Parathyroid adenoma (tissue), 2 donors: ENCODE data around the gene PCDHGA5.
A peak's percentile ranks its signal among the peaks of the same experiment; 100 is the strongest.
"Not testable (repeated sequence)": the region's sequence is repeated elsewhere in the genome, so short reads cannot be mapped to it uniquely, and the experiment has no call there.

Experiments
- H2AFZ ChIP-seq: fragments of 300-600 bp; sonication (generic); one replicate; pipeline ENCODE4 v1.7.0; 2017; ENCODE audit warnings: antibody characterized with exemption, mild to moderate bottlenecking
- H3K27ac ChIP-seq: fragments of 300-600 bp; sonication (generic); one replicate; pipeline ENCODE4 v1.7.0; 2017
- H3K27me3 ChIP-seq: fragments of 300-600 bp; sonication (generic); one replicate; pipeline ENCODE4 v1.7.0; 2017; ENCODE audit warnings: low read length; ENCODE audit not compliant: control insufficient read depth, insufficient read depth
- H3K36me3 ChIP-seq: fragments of 300-600 bp; sonication (generic); one replicate; pipeline ENCODE4 v1.7.0; 2017; ENCODE audit warnings: low read length; ENCODE audit not compliant: control insufficient read depth, insufficient read depth
- H3K4me1 ChIP-seq: fragments of 300-600 bp; sonication (generic); one replicate; pipeline ENCODE4 v1.7.0; 2017; ENCODE audit warnings: control low read depth
- H3K4me2 ChIP-seq: fragments of 300-600 bp; sonication (generic); one replicate; pipeline ENCODE4 v1.7.0; 2017; ENCODE audit warnings: low read length
- H3K4me3 ChIP-seq: fragments of 300-600 bp; sonication (generic); one replicate; pipeline ENCODE4 v1.7.0; 2017; ENCODE audit warnings: low read depth, low read length
- H3K79me2 ChIP-seq: fragments of 300-600 bp; sonication (generic); one replicate; pipeline ENCODE4 v1.7.0; 2017; ENCODE audit warnings: control low read depth
- H3K9ac ChIP-seq: fragments of 300-600 bp; sonication (generic); one replicate; pipeline ENCODE4 v1.7.0; 2017; ENCODE audit warnings: mild to moderate bottlenecking
- H3K9me3 ChIP-seq: fragments of 300-600 bp; sonication (generic); one replicate; pipeline ENCODE4 v1.7.0; 2017; ENCODE audit warnings: low read length; ENCODE audit not compliant: control insufficient read depth
- TF ChIP-seq, protein P1 (sequence below): fragments of 300-600 bp; sonication (generic); IDR thresholded peaks from one replicate; pipeline ENCODE4 v1.7.0; 2017; ENCODE audit warnings: antibody characterized with exemption, mild to moderate bottlenecking
- donor health status: primary hyperparathyroidism.

Gene PCDHGA5

DNA sequence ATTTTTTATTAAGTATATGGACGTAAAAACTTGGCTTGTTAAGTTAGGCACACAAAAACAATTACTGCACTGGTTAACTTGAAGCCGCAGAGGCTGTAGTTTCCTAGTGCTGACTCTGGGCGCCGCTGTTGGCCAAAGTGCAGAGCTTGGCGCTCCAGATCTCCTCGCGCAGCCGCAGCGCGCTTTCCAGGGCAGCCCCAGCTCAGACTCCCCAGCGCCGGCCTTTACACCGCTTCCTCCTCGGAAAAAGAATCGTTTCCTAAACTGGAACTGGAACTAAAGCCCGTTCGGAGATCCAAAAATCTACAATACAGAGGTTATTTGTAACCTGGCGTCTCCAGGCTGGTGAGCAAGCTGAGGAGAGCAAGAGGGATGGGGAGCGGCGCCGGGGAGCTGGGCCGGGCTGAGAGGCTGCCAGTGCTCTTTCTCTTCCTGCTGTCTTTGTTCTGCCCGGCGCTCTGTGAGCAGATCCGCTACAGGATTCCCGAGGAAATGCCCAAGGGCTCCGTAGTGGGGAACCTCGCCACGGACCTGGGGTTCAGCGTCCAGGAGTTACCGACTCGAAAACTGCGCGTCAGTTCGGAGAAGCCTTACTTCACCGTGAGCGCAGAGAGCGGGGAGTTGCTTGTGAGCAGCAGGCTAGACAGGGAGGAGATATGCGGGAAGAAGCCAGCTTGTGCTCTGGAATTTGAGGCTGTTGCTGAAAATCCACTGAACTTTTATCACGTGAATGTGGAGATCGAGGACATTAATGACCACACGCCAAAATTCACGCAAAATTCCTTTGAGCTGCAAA is 34.0 kb downstream of the PCDHGA5 start, which contains the start of gene PCDHGB5:
PCDHGB5 (plus strand) TSS at position 192 of the 796 bp plus-strand sequence; CDS start at position 373, 181 bp downstream.
- H3K9me3 ChIP-seq, H3K4me1 ChIP-seq, H3K4me2 ChIP-seq, H2AFZ ChIP-seq, H3K79me2 ChIP-seq, H3K36me3 ChIP-seq, H3K27me3 ChIP-seq, H3K9ac ChIP-seq: not testable (repeated sequence)
- TF ChIP-seq, protein P1, sequence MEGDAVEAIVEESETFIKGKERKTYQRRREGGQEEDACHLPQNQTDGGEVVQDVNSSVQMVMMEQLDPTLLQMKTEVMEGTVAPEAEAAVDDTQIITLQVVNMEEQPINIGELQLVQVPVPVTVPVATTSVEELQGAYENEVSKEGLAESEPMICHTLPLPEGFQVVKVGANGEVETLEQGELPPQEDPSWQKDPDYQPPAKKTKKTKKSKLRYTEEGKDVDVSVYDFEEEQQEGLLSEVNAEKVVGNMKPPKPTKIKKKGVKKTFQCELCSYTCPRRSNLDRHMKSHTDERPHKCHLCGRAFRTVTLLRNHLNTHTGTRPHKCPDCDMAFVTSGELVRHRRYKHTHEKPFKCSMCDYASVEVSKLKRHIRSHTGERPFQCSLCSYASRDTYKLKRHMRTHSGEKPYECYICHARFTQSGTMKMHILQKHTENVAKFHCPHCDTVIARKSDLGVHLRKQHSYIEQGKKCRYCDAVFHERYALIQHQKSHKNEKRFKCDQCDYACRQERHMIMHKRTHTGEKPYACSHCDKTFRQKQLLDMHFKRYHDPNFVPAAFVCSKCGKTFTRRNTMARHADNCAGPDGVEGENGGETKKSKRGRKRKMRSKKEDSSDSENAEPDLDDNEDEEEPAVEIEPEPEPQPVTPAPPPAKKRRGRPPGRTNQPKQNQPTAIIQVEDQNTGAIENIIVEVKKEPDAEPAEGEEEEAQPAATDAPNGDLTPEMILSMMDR = peak; percentile 44
- Histone ChIP-seq H3K4me3 (peak within 1 kb of the TSS; percentile 41), H3K27ac (peak within 1 kb of the TSS; percentile 60)

DNA sequence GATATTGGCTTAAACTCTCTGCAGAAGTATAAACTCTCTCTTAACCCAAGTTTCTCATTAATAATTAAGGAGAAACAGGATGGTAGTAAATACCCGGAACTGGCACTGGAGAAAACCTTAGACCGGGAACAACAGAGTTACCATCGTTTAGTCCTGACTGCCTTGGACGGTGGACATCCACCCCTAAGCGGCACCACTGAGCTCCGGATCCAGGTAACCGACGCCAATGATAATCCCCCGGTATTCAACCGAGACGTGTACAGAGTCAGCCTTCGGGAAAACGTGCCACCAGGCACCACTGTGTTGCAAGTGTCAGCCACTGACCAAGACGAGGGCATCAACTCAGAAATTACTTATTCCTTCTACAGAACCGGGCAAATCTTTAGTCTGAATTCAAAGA is 34.6 kb downstream of the PCDHGA5 start:
- Histone ChIP-seq H3K27me3 (no peaks in the 10 kb centered on the region), H3K36me3 (no peaks in the 10 kb centered on the region), H3K4me1 (no peaks in the 10 kb centered on the region), H3K4me3 (no peak overlapping the region), H3K9me3 (peaks cover 5% of the 10 kb centered on the region), H2AFZ (no peak overlapping the region), H3K79me2 (no peaks in the 10 kb centered on the region), H3K4me2 (no peak overlapping the region), H3K27ac (no peak overlapping the region), H3K9ac (no peak overlapping the region)
- TF ChIP-seq, protein P1 = no peak

DNA sequence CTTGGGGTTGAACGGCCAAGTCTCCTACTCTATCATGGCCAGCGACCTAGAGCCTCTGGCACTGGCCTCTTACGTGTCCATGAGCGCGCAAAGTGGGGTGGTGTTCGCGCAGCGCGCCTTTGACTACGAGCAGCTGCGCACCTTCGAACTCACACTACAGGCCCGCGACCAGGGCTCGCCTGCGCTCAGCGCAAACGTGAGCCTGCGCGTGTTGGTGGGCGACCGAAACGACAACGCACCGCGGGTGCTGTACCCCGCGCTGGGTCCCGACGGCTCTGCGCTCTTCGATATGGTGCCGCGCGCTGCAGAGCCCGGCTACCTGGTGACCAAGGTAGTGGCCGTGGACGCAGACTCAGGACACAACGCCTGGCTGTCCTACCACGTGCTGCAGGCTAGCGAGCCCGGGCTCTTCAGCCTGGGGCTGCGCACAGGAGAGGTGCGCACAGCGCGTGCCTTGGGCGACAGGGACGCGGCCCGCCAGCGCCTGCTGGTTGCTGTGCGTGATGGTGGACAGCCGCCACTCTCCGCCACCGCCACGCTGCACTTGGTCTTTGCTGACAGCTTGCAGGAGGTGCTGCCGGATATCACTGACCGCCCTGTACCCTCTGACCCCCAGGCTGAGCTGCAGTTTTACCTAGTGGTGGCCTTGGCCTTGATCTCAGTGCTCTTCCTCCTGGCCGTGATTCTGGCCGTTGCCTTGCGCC is 35.7 kb downstream of the PCDHGA5 start:
- no peak overlapping the region for H3K4me3 ChIP-seq
- H3K36me3 ChIP-seq = no peaks in the 10 kb centered on the region
- no peak overlapping the region for H3K27ac ChIP-seq
- H2AFZ ChIP-seq = no peak overlapping the region
- H3K9me3 ChIP-seq = peaks cover 9% of the 10 kb centered on the region
- TF ChIP-seq, protein P1 = no peak
- H3K4me2 ChIP-seq = no peak overlapping the region
- no peaks in the 10 kb centered on the region for H3K4me1 ChIP-seq
- no peak overlapping the region for H3K9ac ChIP-seq
- no peaks in the 10 kb centered on the region for H3K27me3 ChIP-seq
- H3K79me2 ChIP-seq = no peaks in the 10 kb centered on the region

DNA sequence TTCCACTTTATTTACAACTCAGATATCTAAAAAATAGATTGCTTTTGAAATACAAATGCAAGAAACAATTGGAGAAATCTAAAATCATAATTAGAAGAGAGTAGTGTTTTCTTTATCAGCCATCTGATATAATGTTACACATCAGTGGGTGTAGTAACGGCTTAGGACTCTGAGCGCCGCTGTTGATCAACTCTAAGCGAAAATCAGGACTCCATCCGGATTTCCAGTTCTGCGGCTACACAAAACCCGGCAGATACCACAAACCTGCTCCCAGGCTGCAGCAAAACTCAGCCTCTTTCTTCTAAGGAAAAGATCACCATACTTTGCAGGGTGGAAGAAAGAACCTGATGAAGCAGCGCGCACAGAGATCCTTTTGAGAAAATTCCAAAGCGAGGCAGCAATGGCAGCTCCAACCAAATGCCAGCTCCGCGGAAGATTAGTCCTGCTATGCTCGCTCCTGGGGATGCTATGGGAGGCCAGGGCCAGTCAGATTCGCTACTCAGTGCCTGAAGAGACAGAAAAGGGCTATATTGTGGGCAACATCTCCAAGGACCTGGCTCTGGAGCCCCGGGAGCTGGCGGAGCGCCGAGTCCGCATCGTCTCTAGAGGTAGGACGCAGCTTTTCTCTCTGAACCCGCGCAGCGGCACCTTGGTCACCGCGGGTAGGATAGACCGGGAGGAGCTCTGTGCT is 38.7 kb downstream of the PCDHGA5 start, which contains the start of gene PCDHGA9:
PCDHGA9 (plus strand) TSS at position 226 of the 691 bp plus-strand sequence; CDS start at position 401, 175 bp downstream.
- Histone ChIP-seq H3K36me3 (no peaks in the 10 kb centered on the region), H2AFZ (no peak within 1 kb of the TSS), H3K79me2 (no peaks in the 10 kb centered on the region), H3K9me3 (peaks cover 9% of the 10 kb centered on the region), H3K4me1 (no peaks in the 10 kb centered on the region), H3K4me2 (peak within 1 kb of the TSS; percentile 17), H3K27ac (no peak within 1 kb of the TSS), H3K27me3 (no peaks in the 10 kb centered on the region), H3K9ac (no peak within 1 kb of the TSS), H3K4me3 (no peak within 1 kb of the TSS)
- TF ChIP-seq, protein P1 = no peak
